ENCODE results near the gene OPCML.
A peak's percentile ranks its signal among the peaks of the same experiment; 100 is the strongest.

OPCML gene

DNA sequence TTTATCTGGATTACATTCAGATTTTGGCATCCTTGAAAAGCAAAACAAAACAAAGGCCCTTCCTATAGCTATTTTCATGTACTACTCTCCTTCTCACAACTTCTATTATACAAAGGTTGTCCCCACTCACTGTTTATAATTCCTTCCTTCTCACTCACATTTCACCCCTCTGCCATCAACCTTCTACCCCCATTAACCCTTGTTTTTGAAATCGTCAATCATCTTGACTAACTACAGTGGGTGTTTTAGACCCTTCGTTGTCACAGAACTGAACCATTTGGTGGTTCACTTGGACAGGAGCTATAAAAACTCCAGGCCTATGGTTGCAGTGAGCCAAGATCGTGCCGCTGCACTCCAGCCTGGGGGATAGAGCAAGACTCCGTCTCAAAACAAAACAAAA, 639.4 kb downstream of the OPCML start:
- no peak for DNase-seq (ENCODE audit: low spot score)

DNA sequence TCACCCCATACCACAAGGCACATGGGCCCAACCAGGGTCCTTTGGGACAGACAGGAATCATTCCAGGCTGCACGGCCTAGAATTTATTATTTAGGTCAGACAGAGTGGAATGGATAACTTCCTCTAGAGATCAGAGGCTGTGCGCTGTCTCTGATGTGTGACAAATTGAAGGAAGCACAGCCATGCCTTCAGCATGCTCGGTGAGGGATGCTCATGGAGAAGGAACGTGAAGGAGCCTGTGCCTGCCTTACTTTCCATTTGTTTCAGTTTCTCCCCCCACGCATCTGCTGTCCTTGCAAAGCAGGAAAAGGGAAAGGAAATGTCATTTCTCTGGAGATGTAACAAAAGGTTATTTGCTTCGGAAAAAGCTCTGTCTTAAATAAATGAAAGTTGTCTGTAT, 644.1 kb downstream of the OPCML start:
- DNase-seq (ENCODE audit: low spot score) = peak; percentile 66

DNA sequence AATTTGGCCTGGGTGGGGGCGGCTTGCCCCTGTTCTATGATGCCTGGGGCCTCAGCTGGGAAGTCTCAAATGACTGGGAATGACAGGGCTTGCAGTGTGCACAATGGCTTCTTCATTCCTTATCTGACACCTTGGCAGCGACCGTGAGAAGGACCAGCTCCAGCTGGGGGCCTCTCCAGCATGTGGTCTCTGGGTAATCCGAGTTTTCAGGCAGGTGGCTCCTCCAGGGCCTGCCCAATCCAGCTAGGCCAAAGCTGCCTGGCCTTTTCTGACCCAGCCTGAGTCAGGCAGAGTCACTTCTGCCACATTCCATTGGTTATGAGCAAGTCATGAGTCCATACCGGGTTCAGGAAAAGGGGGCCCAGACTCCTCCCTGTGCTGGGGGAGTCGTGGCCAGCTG, 646.0 kb downstream of the OPCML start:
- DNase-seq (ENCODE audit: low spot score) = peak; percentile 69

DNA sequence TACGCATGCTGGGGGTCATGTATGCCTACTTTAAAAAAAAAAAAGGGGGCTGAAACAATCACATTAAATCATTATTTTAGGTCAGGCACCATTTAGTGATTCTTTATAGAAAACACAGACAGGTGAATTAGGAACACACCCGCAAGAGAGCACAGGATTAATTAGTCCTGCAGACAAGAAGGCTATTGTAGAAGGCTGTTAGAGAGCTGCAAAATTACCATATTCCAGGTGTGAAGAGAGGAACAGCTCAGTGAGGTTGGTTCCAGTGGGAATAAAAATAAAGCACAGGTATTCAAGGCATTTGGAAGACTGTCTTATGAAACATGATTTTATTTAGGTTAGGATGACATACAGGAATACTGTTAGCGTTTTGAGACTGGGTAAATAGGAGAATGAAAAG, 649.1 kb downstream of the OPCML start:
- no peak for DNase-seq (ENCODE audit: low spot score)

DNA sequence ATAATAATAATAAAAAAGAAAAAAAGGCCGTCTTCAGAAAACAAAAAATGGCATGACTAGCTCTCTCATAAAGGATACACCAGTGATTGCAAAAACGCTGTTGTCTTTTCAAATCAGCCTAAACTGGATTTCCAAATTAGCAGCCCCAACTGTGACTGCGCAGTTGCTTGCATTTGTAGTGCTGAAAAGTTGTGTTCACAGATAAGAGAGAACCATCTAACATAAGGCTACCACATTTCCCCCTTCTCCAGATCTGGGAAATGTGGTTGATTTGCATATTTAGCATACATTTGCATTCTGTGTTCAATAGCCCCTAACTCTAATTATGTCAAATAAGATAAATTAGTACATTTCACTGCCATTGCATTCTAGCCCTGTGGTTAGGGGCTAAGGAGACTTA, 650.7 kb downstream of the OPCML start:
- DNase-seq (ENCODE audit: low spot score) = no peak

DNA sequence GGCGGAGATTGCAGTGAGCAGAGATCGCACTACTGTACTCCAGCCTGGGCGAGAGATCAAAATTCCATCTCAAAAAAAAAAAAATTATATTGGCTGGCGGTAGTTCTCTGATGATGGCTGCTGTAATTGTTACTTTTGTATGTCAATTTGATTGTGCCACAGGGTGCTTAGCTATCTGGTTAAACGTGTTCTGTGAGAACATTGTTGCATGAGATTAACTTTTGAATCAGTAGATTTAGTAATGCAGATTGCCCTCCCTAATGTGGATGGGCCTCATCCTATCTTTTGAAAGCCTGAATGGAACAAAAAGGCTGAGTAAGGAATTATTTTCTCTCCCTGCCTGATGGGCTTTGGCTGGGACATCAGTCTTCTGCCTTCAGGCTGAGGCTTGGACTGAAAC, 654.2 kb downstream of the OPCML start:
- DNase-seq (ENCODE audit: low spot score) = no peak

DNA sequence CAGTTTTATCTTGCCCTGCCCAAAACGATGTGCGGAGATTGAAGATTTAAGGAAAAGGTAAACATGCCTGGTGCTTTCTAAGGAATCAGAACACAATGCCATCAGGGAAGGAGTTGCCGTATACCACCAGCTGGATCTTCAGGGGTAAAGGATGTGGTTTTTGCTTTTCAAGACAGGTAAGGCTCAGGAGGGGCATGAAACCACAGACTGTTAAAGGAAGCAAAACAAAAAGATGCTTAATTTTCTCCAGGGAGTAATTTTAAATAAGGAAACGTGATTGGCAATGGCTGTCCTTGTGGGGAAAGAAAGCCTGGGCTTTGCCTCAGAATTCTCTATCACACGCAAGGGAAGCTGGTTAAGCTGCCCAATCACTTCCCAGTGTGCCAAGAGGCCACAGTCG, 655.6 kb downstream of the OPCML start:
- no peak for DNase-seq (ENCODE audit: low spot score)

DNA sequence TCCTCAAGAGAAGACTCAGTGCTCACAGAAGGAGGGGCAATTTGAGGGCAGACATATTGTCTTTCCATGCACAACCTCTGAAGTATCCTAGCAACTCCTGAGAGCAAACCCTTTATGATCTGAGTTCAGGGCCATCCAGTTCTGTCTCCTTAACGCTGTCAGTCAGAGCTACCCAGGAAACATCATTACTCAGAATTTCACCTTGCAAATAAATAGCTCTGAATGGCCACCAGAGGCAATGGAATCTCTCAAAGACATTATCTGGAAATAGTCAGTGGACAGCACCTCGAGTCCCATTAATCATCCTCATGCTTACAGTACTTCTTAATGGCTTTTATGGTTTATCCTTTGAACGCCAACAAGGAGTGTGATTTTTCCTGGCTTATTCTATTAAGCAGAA, 656.1 kb downstream of the OPCML start:
- DNase-seq (ENCODE audit: low spot score) = no peak

DNA sequence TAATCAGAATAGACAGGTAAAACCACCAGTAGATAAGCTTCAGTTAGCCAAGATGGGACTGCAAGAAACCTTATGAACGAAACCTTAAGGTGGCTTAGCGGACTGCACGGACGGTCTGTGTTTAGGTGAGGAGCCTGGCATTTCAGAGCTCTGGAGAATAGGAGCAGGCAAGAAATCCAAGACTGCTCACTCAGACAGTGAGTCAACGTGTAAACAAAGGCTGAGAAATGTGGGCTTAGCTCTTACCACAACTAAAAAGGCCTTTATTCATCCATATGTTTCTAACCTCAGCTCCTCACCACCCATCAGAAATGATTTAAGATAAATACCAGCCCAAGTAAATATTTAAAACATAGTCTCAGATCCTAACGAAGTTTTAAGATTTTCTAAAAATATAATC, 657.7 kb downstream of the OPCML start:
- DNase-seq (ENCODE audit: low spot score) = peak; percentile 77

DNA sequence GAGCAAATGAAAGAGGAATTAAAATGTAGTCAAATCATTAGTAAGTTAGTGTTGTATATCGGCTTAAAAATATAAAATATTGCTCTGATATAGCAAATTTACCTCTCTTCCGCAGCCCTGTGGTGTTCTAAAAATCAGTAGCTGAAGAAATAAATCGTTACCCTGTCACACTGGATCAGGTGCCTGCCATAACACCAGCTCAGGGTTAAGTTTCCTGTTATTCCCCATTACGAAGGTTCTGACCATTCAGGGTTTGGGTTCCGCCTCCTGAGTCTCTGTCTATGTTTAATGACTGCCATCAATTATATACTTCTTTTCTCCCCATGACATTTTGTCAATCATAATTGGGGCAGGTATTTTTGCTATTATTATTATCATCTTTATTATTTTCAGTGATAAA, 658.5 kb downstream of the OPCML start:
- DNase-seq (ENCODE audit: low spot score) = no peak

DNA sequence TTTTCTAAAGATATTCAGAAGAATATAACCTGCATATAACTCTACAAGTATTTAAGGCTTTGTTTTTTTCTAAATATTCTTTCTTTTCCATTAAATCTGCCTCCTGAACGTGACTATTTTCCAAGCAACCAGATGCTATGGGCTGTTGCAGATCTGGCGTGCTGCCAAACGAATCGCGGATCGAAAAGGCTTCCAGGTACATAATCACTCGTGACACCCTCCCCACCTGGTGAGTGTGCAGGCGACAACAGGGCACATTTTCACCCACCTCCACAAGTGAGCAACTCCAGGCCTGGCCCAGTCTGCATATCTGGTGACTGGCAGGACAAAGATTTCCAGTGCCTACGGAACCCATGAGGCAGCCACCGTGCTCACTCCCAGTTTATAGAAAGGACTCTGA, 660.1 kb downstream of the OPCML start:
- DNase-seq (ENCODE audit: low spot score) = no peak

DNA sequence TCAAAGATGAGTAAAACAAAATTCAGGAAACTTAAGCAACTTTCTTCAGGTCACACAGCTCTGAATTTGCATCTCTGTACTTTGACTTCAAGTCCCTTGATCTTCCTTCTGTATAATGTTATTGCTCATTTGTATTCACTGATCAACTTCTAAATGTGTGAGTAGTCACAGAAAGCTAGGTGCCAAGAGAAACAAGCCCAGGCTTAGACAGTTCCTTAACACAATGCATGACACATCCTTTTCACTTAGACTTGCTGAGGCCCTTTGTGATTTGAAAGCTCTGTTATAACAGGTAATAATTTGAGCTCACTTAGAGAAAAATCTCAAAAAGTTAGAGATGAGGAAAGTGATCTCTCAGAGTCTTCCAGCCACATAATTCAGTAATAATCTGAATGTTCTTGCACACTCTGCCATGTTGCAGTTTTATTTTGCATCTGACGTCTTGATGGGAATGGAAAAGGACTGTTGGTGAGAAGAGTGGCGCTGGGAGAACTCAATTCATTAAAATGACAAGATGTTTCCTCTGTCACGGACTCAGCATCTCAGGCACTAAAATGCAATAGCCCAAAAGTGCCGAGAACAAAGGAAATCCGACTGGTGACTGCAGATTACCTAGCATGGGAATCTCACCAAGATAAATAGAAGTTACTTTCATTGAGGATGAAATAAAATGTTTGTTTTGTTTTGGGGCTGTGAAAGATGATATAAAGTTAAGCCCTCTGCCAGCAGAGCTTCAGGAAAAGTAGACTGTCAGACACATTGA, 665.3 kb downstream of the OPCML start:
- peak; percentile 29 for DNase-seq (ENCODE audit: low spot score)

DNA sequence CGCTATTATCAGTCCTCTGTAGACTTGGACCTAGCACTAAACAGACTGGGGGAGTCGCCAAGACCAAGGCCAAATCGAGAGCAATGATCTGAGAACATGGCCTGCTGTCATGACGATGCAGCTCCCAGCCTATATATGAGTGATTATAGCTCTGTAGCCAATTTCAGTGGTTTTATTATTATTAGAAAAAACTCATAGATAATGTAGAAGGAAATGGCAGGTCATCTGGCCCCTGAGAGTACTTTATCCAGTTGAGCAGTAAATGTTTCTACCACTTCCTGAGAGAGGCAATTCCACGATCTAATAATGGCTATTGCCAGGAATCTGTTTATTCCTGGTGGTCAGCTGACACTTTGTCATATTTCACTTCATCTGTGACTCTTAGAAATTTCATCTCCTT, 666.7 kb downstream of the OPCML start:
- no peak for DNase-seq (ENCODE audit: low spot score)

DNA sequence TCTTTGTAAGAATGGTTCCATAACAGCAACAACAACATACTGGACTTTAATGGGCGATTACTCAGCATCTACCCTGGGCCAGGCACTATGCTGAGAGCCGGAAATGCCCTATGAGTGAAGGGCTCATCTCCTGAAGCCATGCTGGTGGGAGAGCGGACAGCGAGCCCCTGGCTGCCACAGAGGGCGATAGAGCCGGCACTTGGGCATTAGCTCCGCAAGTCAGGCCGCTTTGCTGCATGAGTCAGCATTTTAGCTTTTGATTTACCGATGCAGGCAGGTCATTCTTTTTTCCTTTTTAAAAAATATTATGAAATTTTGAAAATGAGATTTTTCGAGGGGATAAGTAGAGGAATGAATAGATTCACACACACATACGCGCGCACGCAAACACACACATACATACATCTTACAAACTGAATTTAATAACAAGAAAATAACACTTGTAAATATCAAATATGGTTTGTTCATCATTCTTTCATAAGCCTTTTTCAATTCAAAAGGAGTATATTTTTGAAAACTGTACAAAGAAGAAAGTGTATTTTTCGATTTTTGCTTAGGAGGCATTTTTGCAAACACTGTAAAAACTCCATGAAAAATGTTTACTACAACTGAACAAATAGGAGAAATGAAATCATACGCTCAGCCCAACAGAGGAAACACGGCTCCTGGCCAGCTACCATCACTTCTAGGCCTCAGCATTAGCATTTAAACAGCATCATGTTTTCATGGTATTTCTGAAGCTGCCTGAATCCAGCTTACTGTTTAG, 667.3 kb downstream of the OPCML start:
- DNase-seq (ENCODE audit: low spot score) = no peak

DNA sequence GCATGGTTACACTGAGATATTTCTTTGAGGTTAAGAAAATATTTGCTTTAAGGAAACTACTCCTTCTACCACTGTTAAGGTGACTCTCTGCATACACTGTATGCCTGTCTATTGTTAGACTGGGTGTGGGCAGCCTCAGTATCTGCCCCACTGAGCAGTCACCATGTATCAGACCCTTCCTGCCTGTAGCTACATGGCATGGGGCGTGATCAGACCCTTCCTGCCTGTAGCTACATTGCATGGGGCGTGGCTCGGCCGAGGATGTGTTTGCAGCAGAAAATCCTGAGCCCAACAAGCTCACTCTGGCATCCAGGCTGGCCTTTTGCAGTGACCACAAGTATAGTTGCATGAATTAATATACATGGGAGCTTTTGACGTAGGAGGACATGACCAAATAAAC, 669.4 kb downstream of the OPCML start:
- DNase-seq (ENCODE audit: low spot score) = no peak

DNA sequence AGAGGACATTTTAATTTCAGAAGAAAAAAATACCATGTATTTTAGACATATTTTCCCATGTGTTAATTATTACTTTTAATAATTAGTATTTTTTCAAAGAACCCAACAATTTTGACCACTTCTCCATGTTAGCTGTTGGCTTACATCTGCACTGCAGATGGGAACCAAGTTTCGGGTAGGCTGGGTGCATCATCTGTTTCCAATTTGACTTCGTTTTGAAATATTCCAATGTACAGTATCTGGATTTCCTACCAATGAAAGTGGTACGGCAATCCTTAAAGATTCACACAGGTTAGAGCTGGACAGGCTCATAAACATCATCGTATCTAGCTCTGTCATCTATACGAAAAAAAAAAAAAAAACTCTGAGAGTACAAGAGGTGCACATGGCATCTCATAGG, 670.2 kb downstream of the OPCML start:
- DNase-seq (ENCODE audit: low spot score) = peak; percentile 58

DNA sequence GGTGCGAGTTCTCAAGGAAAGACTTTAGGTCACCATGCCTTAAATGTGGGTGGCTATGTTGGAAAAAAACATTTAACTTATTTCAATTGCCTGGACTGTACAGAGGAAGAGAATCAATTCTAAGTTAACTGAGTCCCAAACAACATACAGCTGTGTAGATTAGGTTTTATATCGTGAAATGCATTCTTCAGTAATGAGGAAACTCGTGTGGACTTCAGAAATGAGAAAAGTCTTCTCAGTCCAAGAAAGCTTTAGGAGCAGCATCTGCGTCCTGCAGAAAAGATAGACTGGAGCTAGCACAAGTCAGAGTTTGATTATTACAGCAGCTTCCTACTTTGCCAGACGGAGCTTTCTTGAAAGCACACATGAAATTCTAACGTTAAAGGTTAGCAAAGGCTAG, 673.0 kb downstream of the OPCML start:
- DNase-seq (ENCODE audit: low spot score) = no peak

DNA sequence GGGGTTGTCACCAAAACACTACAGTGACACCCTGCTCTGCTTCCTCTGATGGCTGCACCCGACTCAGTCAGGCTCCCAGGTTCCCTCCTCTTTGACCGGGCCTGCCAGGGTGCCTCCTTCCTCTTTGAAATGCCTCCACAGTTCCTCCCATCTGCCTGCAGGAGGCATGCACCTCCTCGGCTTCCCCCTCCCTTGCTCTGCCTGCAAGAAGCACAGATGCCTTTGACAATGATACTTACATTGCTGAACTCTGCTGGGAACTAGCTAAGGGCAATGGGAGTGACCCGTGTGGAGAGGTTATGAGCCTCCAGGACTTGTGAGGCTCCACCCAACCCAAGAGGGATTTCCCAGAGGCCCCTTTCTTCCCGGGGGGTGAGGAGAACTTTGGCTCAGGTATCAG, 674.1 kb downstream of the OPCML start:
- DNase-seq (ENCODE audit: low spot score) = peak; percentile 73

DNA sequence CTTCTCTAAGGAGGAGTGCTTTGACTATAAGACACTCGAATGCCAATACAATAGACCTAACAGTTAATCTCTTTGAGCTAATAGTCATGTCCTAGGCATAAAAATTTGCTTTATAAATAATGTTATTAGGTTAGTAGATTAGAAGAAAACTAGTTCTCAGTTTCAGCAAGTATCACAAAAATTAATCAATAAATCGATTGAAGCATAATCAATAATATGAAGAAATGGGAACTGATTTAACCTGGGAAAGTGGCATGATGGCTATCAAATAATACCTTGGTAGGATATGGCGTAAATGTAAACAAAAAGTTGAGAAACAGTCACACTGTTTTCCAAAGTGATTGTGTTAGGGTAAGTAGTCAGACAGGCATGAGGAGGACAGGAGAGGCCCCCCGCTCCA, 676.3 kb downstream of the OPCML start:
- no peak for DNase-seq (ENCODE audit: low spot score)

DNA sequence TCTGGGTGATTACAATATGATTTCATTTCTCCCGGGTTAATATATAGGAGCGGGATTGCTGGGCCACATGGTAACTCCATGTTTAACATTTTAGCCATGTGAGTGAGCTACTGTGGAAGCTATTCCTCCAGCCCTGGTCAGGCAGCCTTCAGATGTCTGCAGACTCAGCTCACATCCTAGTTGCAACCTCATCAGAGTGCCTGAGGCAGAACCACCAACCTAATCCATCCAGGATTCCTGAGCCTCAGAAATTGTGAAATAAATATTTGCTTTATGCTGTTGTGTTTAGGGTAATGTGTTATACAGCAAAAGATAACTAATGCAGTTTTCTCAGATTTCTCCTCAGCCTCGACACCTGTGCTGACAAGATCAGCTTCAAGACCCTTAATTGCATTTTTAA, 676.8 kb downstream of the OPCML start:
- DNase-seq (ENCODE audit: low spot score) = no peak

DNA sequence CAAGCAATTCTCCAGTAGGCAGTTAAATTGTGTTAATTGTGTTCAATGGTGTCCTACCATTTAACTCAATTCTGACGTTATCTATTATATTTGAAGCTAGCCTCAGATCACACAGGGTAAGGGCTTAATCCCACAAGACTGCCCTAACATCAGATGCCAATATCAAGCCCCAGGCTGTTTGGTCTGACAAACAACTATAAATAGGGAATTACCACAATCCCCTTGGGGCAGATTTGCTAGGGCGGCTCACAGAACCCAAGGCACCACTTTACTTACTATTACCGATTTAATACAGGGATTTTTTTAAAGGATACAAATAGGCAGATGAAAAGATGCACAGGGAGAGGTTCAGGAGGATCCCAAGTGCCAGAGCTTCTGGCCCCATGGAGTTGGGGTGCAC, 678.4 kb downstream of the OPCML start:
- no peak for DNase-seq (ENCODE audit: low spot score)

DNA sequence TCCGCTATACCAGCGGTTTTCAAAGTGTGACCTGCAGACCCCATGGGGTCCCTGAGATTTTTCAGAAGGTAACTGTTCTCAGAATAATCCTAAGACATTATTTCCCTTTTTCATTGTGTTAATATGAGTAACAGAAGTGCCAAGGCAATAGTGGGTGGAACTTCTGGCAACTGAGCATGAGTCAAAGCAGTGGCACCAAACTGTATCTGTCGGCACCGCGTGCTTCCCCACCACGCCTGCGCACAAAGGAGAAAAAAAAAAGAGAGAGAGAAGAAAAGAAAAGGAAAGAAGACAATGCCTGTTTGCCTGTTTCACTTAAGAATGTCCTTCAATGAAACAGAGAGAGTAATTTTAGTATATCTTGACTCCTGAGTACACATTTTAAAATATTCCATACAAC, 679.9 kb downstream of the OPCML start:
- no peak for DNase-seq (ENCODE audit: low spot score)

DNA sequence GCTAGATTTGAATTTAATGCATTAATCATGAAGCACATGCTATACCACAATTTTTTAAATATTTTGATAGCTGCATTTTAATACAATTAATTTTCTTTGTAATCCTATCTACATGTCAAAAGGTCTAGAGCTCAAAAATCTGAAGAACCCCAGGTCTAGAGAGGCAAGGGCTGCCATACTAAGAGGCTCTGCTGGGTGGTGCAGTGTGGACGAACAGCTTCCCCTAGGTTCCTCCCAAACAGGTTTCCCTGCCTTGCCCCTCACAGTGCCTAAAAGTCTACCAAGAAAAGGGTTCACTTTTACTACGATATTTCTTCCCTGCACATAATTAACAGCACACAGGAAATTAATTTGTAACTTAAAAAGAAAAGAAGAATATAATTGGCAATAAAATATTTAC, 681.1 kb downstream of the OPCML start:
- no peak for DNase-seq (ENCODE audit: low spot score)

DNA sequence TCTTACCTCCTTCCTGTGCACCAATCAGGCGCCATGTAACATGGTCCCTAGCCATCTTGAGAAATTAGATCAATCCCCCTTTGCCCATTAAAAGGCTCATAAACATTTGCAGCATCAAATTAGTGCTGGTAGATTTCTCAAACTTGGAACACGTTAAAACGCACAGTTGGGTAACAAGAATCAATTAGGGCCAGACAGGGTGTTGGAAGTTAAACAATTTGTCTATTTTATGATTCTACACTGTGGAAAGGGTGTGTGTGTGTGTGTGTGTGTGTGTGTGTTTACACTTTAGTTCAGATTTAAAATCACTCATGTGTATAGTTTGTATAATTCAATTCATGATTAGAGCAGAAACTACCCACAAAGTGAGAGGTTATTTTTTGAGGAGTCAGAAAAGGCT, 682.0 kb downstream of the OPCML start:
- DNase-seq (ENCODE audit: low spot score) = no peak
